Measurements from ENCODE around the gene DMXL2.
"Not testable (repeated sequence)": the region's sequence is repeated elsewhere in the genome, so short reads cannot be mapped to it uniquely, and the experiment has no call there.

Gene DMXL2

GRCh38 chr15:51617886-51618285, 4.7 kb downstream of the DMXL2 start:
- Histone ChIP-seq H3K27ac (ENCODE audit: low read depth, low read length, poor library complexity, severe bottlenecking) (no peak overlapping the region), H2AFZ (ENCODE audit: low read length) (no peak overlapping the region), H3K4me1 (ENCODE audit: insufficient read depth, low read length, severe bottlenecking) (peaks cover 10% of the 10 kb centered on the region), H3F3A (ENCODE audit: insufficient read depth, low read length) (no peaks in the 10 kb centered on the region), H3K9me2 (ENCODE audit: low read depth, low read length) (no peaks in the 10 kb centered on the region), H3K27me3 (ENCODE audit: insufficient read depth, low read length) (0 out of 2 replicates have a peak, but pooled peaks cover 3% of the 10 kb centered on the region), H3K4me2 (ENCODE audit: low read length) (no peak overlapping the region), H3K9ac (ENCODE audit: low read length) (no peak overlapping the region), H3K79me2 (ENCODE audit: insufficient read depth, low read length) (no peaks in the 10 kb centered on the region), H3K4me3 (ENCODE audit: low read depth, low read length, poor library complexity, severe bottlenecking) (no peak overlapping the region), H3K36me3 (ENCODE audit: insufficient read depth, low read length) (no peaks in the 10 kb centered on the region), H4K20me1 (ENCODE audit: insufficient read depth, low read length) (no peaks in the 10 kb centered on the region), H3K9me3 (ENCODE audit: low read length) (no peaks in the 10 kb centered on the region)
- TF ChIP-seq EZH2 (IDR thresholded peaks at IDR 0.05; ENCODE audit: borderline replicate concordance, low read length) (no peak), CTCF (IDR thresholded peaks at IDR 0.05; ENCODE audit: low read length) (no peak)

- no peaks in the 10 kb centered on the region for H3K9me2 ChIP-seq (ENCODE audit: low read depth, low read length)
- no peaks in the 10 kb centered on the region for H3K27me3 ChIP-seq (ENCODE audit: insufficient read depth, low read length)
- no peaks in the 10 kb centered on the region for H3K4me1 ChIP-seq (ENCODE audit: insufficient read depth, low read length, severe bottlenecking)
- no peaks in the 10 kb centered on the region for H4K20me1 ChIP-seq (ENCODE audit: insufficient read depth, low read length)
- no peaks in the 10 kb centered on the region for H3F3A ChIP-seq (ENCODE audit: insufficient read depth, low read length)
- no peaks in the 10 kb centered on the region for H3K79me2 ChIP-seq (ENCODE audit: insufficient read depth, low read length)
- no peak overlapping the region for H3K27ac ChIP-seq (ENCODE audit: low read depth, low read length, poor library complexity, severe bottlenecking)
- H3K4me2 ChIP-seq (ENCODE audit: low read length), result no peak overlapping the region
- H3K9ac ChIP-seq (ENCODE audit: low read length), result no peak overlapping the region
- no peaks in the 10 kb centered on the region for H3K36me3 ChIP-seq (ENCODE audit: insufficient read depth, low read length)
- TF ChIP-seq CTCF (IDR thresholded peaks at IDR 0.05; ENCODE audit: low read length) (no peak), EZH2 (IDR thresholded peaks at IDR 0.05; ENCODE audit: borderline replicate concordance, low read length) (no peak)
- H3K9me3 ChIP-seq (ENCODE audit: low read length), result no peaks in the 10 kb centered on the region
- no peak overlapping the region for H2AFZ ChIP-seq (ENCODE audit: low read length)
- H3K4me3 ChIP-seq (ENCODE audit: low read depth, low read length, poor library complexity, severe bottlenecking), result no peak overlapping the region
Observed at GRCh38 chr15:51613951-51614350, 8.6 kb downstream of the DMXL2 start.

GRCh38 chr15:51612669-51613068, 9.9 kb downstream of the DMXL2 start:
- H3K9me3 ChIP-seq (ENCODE audit: low read length); H4K20me1 ChIP-seq (ENCODE audit: insufficient read depth, low read length); H3K36me3 ChIP-seq (ENCODE audit: insufficient read depth, low read length): not testable (repeated sequence)

GRCh38 chr15:51603462-51603948, 19.1 kb downstream of the DMXL2 start:
- not testable (repeated sequence) for H3F3A ChIP-seq (ENCODE audit: insufficient read depth, low read length); H3K9me2 ChIP-seq (ENCODE audit: low read depth, low read length); H3K36me3 ChIP-seq (ENCODE audit: insufficient read depth, low read length); H2AFZ ChIP-seq (ENCODE audit: low read length); H3K4me2 ChIP-seq (ENCODE audit: low read length); H3K4me3 ChIP-seq (ENCODE audit: low read depth, low read length, poor library complexity, severe bottlenecking); H3K79me2 ChIP-seq (ENCODE audit: insufficient read depth, low read length); H3K9me3 ChIP-seq (ENCODE audit: low read length); H3K27me3 ChIP-seq (ENCODE audit: insufficient read depth, low read length); H3K4me1 ChIP-seq (ENCODE audit: insufficient read depth, low read length, severe bottlenecking); H3K9ac ChIP-seq (ENCODE audit: low read length); H3K27ac ChIP-seq (ENCODE audit: low read depth, low read length, poor library complexity, severe bottlenecking); H4K20me1 ChIP-seq (ENCODE audit: insufficient read depth, low read length)

More at GRCh38 chr15:51612669-51613068, 9.9 kb downstream of the DMXL2 start:
- not testable (repeated sequence) for H3K27me3 ChIP-seq (ENCODE audit: insufficient read depth, low read length); H3K27ac ChIP-seq (ENCODE audit: low read depth, low read length, poor library complexity, severe bottlenecking); H3K9ac ChIP-seq (ENCODE audit: low read length); H3K9me2 ChIP-seq (ENCODE audit: low read depth, low read length); H3K79me2 ChIP-seq (ENCODE audit: insufficient read depth, low read length); H2AFZ ChIP-seq (ENCODE audit: low read length); H3K4me1 ChIP-seq (ENCODE audit: insufficient read depth, low read length, severe bottlenecking); H3K4me2 ChIP-seq (ENCODE audit: low read length); H3K4me3 ChIP-seq (ENCODE audit: low read depth, low read length, poor library complexity, severe bottlenecking); H3F3A ChIP-seq (ENCODE audit: insufficient read depth, low read length)

Measured in OCI-LY1 (cell line).